ENCODE data around the gene DFFB. TPM values are rescaled to one million over a fixed set of nuclear protein-coding genes. Genes with fewer than 3 reads are reported as not detected.
"Not testable (repeated sequence)": the region's sequence is repeated elsewhere in the genome, so short reads cannot be mapped to it uniquely, and the experiment has no call there.

DFFB gene, protein sequence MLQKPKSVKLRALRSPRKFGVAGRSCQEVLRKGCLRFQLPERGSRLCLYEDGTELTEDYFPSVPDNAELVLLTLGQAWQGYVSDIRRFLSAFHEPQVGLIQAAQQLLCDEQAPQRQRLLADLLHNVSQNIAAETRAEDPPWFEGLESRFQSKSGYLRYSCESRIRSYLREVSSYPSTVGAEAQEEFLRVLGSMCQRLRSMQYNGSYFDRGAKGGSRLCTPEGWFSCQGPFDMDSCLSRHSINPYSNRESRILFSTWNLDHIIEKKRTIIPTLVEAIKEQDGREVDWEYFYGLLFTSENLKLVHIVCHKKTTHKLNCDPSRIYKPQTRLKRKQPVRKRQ
- 7.6 and 10.0 TPM in 2 replicates for total RNA-seq (2014; rRNA removed; shearing (Covaris generic))

DNA sequence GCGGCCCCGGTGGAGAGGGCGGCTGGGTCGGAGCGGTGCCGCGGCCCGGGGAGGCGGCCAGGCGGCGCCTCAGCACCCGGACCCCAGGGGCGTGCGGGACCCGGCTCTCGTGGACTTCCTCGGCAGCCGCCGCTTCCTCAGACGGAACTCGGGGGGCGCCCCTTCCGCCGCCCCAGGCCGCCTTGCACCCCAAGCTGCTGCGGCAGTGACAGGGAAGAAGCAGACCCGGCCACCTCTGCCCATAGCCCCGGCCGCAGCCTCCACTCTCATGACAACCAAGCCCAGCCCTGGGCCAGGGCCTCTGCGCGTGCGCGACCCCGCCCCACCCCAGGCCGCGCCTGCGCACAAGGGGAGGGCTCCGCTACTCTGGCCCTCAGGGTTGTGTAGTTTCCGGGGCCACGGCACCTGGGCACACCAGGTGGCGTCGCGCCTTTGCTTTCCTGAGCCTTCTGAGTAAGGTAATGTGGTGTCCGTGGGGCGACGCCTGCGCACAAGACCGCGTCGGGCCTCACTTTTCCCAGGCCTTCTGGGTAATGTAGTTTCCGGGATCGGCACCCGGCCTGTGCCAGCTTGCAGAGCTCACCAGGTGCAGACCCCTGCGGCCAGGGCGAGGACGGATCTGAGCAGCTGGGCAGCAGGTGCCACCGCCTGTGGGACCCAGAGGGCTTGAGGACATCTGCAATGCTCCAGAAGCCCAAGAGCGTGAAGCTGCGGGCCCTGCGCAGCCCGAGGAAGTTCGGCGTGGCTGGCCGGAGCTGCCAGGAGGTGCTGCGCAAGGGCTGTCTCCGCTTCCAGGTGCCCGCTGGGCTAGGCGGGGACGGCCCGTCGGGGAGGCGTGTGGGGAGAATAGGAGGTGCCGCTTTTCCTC, at the start of gene DFFB, which contains the start of gene CEP104:
DFFB (plus strand) TSS at position 554 of the 868 bp plus-strand sequence; CDS start at position 682, 128 bp downstream.
CEP104 (minus strand) TSS at position 289 of the 868 bp plus-strand sequence. CDS start 4,804 bp downstream, outside the sequence.
- peak; percentile 98 for DNase-seq (ENCODE audit: low spot score)
- in situ Hi-C loops (cut with HindIII; ENCODE audit: low sequenced_read_pairs), result no loop called here

DNA sequence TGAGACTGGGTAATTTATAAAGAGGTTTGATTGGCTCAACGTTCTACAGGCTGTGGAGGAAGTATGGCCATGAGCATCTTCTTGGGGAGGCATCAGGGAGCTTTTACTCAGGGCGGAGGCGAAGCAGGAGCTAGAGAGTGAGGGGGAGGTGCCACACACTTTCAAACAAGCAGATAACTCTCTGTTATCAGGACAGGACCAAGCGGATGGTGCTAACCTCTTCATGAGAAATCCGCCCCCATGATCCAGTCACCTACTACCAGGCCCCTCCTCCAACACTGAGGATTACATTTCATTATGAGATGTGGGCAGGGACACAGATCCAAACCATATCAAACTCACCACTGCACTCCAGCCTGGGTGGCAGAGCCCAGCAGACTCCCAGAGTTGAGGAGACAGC, 49.5 kb upstream of the DFFB start:
- in situ Hi-C loops (cut with HindIII; ENCODE audit: low sequenced_read_pairs), result no loop called here

DNA sequence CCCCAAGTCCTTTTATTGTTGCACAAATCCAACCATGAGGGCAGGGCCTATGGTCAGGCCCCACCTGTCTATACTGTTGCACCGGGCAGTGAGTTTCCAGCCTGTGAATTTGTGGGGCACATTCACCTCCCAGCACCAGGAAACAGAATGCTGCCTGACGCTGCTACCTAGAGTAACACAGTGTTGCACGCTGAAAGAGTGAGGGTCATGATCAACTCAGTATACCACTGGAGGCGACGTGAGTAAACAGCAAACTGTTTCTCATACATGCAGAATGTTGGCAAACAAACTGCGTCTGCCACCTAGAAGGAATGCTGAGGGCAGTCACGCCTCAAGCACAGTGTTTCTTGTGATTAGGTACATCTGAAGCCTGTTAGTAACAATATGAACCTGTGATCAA, 47.6 kb upstream of the DFFB start:
- in situ Hi-C loops (cut with HindIII; ENCODE audit: low sequenced_read_pairs), result no loop called here

More for the DNA sequence above, 49.5 kb upstream of the DFFB start:
- no peak for DNase-seq (ENCODE audit: low spot score)

DNA sequence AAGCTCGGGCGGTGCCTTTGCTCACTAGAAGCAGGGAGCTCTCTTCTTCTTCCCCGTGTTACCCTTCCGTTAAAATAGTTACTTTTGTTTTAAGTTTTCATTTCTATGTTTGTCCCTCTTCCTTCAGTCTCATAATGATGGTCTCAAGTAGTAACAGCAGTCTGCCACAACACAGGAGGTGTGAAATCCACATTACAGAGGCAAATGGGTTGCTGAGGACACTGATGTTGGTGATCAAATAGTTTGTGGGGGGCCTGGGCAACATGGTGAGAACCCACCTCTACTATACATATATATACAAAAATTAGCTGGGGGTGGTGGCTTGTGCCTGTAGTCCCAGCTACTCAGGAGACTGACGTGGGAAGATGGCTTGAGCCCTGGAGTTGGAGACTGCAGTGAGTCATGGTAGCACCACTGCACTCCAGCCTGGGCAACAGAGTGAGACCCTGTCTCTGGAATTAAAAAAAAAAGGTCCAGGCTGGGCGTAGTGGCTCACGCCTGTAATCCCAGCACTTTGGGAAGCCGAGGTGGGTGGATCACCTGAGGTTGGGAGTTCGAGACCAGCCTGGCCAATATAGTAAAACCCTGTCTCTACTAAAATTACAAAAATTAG, 47.0 kb upstream of the DFFB start:
- DNase-seq (ENCODE audit: low spot score); in situ Hi-C loops (cut with HindIII; ENCODE audit: low sequenced_read_pairs): not testable (repeated sequence)

More for the DNA sequence above, 47.6 kb upstream of the DFFB start:
- no peak for DNase-seq (ENCODE audit: low spot score)

DNA sequence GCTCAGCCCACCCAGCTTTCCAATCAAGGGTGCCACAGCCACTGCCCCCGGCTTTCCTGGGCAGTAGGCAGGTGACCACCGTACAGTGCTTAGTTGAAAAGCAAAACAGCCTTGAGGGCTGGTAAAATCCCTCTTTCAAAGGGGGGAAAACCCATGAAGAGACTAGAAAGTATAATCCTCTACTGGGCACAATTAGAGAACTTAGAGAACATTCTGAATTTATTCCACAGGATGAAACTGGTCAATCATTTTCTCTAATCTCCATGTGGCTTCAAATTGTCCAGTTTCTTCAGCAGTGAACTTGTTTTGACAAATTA, 45.7 kb upstream of the DFFB start:
- in situ Hi-C loops (cut with HindIII; ENCODE audit: low sequenced_read_pairs), result no loop called here
- no peak for DNase-seq (ENCODE audit: low spot score)

DNA sequence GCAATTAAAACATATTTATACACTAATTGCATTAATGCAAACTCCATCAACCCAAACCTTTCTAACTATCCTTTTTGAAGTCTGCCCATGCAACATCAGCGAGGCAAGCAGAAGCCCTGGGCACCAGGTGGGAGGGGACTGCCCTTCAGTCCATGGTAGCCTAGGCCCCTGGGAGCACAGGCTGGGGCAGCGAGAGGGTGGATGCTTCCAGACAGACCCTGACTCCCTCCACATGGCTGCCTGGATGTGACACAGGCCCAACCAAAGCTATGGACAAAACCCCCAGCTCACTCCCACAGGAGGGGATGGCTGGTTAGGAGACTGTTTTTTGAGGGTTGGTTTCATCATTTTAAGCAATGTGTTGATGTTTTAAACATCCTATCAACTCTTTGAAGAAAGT, 43.2 kb upstream of the DFFB start:
- no peak for DNase-seq (ENCODE audit: low spot score)
- in situ Hi-C loops (cut with HindIII; ENCODE audit: low sequenced_read_pairs), result no loop called here

DNA sequence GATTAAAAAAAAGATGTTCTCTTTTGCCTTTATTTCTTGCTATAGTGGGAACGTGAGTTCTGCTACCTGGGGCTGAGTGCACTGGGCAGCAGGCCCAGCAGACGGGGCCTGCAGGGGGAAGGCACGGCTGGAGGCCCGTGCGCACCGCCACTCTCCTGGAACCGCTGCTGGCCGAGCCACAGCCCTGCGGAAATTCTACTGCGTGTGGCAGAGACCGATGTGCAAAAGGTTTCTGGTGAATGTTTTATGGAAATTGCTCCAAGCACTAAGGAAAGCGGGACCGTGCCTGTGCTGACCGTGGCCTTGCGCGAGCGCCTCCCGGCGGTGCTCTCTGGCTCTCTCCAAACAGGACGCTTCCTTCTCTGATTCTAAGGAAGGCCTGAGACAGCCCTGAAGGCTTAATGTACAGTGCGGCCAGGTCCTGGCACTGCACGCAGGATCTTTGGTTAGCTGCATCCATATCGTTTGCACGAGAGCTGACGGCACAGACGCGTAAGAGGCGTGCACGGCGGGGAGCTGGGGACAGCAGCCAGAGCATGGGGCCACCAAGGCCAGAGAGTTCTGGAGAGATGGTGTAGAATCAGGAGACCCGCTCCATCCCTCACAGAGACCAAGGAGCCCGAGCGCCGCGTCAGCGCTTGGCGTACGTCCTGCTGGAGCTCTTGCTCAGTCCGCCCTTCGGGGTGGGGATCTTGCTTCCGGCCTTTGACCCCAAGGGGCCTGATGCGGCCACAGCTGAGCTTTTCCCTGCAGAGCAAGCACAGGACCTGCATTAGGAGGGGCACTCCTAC, 42.3 kb upstream of the DFFB start:
- in situ Hi-C loops (cut with HindIII; ENCODE audit: low sequenced_read_pairs), result no loop called here
- no peak for DNase-seq (ENCODE audit: low spot score)

DNA sequence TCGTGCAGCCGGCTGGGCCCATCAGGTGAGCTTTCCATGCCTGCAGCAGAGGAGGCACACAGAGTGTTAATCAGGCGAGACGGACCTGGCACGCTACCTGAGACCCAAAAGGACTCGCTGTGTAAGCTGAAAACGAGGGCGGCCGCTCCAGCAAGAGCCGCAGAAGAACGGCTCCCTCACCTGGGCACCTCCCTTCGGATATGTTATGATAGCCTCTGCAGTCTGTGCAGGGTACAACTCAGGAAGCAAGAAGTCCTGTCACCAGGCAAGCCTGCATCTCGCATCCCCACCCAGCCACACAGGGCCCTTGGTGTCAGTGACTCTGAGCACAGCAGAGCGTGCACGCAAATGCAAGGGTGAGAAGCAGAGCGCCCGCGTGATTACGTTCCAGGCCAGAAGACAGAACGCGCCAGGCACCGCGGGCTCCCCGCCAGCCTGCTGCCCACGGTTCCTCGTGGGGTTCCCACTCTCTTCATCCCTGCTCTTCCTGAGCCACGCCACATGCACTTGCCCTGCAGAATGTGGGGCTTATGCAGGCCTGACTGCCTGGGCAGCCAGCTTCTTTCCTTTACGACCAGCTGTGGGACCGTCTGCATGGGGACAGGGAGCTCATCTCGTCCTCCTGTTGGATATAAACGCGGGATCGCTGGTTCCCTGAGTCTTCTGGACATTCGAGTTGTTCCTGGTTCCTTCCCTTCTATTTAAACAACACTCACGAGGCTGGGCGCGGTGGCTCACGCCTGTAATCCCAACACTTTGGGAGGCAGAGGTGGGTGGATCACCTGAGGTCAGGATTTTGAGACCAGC, 40.7 kb upstream of the DFFB start:
- peak; percentile 72 for DNase-seq (ENCODE audit: low spot score)

DNA sequence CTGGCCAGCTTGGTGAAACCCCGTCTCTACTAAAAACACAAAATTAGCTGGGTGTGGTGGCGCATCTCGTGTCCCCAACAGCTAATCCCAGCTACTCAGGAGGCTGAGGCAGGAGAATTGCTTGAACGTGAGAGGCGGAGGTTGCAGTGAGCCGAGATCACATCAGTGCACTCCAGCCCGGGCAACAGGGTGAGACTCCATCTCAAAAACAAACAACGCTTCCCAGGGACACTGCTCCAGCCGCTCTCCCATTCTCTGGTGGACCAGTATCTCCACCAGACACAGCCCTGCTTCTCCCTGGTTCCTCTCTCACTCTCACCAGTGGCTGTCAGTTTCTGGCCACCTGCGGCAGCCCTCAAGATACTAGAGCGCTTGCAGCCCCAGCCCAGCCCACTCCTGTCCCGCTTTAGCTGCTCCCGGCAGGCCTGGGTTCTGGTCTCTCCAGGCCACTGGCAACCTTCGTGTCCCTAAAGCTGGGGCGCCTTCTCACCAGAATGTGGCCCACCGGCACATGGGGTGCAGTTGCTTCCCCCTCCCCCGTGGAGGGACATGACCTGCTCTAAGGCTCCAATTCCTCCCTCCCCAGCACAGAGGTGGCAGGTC, 40.0 kb upstream of the DFFB start:
- DNase-seq (ENCODE audit: low spot score), result no peak
- in situ Hi-C loops (cut with HindIII; ENCODE audit: low sequenced_read_pairs), result no loop called here

More for the DNA sequence above, 40.7 kb upstream of the DFFB start:
- in situ Hi-C loops (cut with HindIII; ENCODE audit: low sequenced_read_pairs), result no loop called here

DNA sequence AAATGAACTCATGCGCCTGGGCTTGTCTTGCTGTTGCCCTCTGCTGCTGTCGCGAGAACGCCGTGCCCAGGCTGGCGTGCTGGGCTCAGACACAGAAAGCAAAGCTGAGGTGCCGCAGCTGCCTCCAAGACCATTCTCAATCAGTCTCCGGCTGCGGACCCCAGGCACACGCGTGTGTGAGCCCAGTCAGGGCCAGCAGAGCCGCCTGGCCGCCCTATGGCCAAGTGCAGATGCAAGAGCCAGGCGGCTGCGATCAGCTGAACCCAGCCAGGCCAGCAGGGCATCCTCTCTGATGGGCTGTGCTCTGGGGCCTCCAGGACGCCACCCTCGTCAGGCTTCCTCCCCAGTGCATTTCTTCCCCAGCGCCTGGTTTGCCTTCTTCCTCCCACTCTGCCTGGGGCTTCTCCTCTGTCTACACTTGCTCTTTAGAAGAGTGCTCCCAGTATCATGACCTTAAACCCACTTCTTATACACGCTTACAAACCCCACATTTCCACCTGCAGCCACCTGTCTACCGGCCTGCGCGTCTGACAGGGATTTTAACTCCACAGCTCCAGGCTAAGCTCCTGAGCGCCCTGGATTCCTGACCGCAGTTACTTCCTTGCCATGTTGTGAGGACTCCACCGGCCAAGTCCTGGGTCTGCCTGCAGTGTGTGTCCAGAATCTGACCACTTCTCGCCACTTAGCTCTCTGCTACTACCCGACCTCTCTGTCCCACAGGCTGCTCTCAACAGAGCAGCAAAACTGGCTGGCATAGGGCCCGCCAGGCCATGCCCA, 39.3 kb upstream of the DFFB start:
- in situ Hi-C loops (cut with HindIII; ENCODE audit: low sequenced_read_pairs), result no loop called here
- no peak for DNase-seq (ENCODE audit: low spot score)

DNA sequence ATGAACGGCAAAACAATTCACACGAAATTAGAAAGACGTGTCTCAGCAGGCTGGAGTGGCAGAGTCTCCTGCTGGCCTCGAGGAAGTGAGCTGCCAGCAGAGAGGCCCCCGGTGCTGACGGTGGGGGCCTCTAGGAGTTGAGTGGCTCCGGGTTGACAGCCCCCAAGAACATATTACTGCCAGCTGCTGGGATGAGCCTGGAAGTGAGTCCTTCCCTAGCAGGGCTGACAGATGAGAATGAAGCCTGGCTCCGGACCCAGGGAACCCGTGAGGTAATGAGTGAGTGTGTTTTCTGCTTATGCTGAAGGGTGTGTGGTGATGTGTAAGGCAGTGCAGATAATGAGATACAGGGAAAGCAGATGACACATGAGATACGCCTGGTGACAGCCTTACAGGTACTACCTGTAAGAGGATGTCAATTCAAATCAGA, 37.5 kb upstream of the DFFB start:
- DNase-seq (ENCODE audit: low spot score), result no peak
- in situ Hi-C loops (cut with HindIII; ENCODE audit: low sequenced_read_pairs), result no loop called here

DNA sequence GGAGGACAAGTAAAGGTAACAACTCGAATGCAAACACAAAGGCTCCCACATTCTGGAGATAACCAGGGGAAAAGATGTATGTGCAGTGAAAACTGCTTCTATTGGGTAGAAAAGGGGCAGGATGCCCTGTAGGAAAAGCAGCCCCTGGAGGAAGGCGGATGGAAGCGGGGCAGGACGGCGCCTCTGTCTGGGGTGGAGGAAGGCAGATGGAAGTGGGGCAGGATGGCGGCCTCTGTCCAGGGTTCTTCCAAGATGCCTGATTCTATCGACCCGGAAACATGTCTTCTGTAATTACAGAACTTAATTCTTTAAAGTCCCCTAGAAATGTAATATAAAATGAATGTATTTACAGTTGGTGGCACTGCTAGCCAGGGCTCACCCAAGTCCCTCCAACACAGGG, 37.0 kb upstream of the DFFB start:
- in situ Hi-C loops (cut with HindIII; ENCODE audit: low sequenced_read_pairs), result no loop called here
- DNase-seq (ENCODE audit: low spot score), result no peak

DNA sequence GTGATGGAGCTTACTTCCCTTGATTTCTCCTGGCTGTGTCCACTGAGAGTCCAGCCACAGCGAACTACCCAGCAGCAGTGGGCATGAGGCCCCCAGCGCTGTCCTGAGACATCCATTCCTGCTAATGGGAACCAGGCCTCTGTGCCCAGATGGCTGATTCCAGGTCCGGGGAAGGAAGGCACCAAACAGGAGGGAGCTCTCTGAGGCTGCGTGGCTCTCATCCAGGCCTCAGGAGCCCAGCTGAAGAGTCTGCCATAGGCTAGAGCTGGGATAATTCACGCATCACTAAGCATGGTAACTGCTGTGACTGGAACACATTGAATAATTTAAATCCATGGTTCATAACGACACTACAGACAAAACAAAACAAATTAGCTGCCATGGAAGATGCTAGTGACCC, 36.3 kb upstream of the DFFB start:
- DNase-seq (ENCODE audit: low spot score), result peak; percentile 96
- in situ Hi-C loops (cut with HindIII; ENCODE audit: low sequenced_read_pairs), result no loop called here

DNA sequence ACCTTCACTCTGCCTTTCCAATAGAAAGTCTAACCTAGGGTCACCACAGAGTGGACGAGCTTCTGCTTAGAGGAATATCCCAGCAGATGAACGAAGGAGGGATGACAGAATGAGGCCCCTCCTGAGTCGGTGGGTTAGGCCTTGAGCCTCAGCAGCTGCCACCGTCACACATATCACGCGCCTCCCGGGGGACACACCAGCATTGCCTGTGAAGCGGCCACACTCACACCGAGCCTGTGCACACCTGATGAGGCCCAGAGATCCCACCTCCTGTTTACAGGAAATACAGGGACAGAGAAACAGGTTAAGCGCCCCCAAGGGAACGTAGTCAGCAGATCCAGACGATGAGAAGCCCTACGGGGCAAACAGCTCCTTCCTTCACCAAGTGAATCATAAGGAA, 35.8 kb upstream of the DFFB start:
- no peak for DNase-seq (ENCODE audit: low spot score)
- in situ Hi-C loops (cut with HindIII; ENCODE audit: low sequenced_read_pairs), result no loop called here

DNA sequence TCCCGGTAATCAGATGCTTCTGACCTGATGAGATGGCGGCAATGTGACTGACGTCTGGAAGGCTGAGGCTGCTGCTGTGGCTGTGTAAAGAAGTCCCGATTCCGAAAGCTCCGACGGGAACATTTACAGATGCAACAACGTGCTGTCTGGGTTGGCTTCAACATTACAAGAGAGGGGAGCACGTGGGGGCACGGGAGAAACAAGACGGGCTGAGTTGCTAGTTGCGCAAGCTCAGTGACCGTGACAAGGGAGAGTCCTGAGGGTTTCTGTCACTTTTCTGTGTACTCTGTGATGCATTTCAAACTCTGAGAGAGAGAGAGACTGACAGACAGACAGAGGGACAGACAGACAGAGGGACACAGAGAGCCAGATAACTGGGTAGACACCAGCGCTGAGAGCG, 35.4 kb upstream of the DFFB start:
- in situ Hi-C loops (cut with HindIII; ENCODE audit: low sequenced_read_pairs), result no loop called here
- no peak for DNase-seq (ENCODE audit: low spot score)

DNA sequence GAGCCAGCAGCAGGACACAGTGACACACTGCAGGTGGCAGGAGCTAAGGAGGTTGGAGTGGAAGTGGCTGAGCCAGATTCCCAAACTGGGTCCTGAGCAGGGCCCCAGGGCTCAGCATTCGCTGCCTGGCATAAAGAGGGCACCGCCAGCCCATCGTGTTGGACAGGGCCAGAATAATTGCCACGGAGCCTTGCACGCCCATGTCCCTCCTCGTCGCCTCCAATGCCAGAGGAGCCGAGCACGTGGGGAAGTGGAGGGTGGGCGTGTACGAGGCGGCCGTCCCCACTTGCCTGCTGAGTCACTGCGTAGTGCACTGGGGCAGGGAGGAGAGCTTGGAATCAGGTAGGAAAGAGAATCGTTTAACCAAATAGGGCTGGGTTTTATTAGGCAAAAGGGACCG, 34.9 kb upstream of the DFFB start:
- DNase-seq (ENCODE audit: low spot score), result no peak
- in situ Hi-C loops (cut with HindIII; ENCODE audit: low sequenced_read_pairs), result no loop called here

DNA sequence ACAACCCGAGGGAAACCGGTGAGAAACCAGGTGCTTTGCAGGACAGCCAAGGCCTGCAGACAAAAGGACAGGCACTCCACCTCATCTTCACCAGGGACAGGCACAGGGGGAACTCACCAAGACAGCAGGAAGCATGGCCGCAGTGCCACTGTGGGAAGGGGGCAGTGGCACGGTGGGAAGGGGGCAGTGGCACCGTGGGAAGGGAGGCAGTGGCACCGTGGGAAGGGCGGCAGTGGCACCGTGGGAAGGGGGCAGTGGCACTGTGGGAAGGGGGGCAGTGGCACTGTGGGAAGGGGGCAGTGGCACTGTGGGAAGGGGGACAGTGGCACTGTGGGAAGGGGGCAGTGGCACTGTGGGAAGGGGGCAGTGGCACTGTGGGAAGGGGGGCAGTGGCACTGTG, 32.6 kb upstream of the DFFB start:
- in situ Hi-C loops (cut with HindIII; ENCODE audit: low sequenced_read_pairs), result no loop called here
- no peak for DNase-seq (ENCODE audit: low spot score)
